Measurements from ENCODE around the gene PRSS58.

The PRSS58 gene, protein sequence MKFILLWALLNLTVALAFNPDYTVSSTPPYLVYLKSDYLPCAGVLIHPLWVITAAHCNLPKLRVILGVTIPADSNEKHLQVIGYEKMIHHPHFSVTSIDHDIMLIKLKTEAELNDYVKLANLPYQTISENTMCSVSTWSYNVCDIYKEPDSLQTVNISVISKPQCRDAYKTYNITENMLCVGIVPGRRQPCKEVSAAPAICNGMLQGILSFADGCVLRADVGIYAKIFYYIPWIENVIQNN

DNA sequence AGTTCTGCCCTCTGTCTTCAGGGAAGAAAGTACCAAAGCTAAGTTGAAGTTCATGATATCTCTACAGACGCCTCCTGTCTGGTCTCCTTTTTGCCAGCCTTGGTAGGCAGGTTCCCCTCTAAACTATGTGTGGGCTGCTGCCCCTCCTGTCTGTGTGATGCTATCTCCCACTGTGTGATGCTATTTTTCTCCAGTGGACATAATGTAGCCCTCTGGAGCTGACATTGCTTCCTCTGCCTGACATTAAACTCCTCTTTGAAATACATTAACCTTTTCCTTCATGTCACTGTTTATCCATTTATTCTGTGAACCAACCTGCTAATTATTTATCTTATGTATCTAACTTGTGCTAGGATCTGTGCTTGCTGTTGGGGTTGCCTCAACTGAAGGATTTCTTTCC, at the start of gene PRSS58:
Gene PRSS58 (minus strand): TSS at position 101 of the 400 bp plus-strand sequence. CDS start 351 bp downstream, outside the sequence.
- no peak for DNase-seq (ENCODE audit: low read depth, low spot score)

DNA sequence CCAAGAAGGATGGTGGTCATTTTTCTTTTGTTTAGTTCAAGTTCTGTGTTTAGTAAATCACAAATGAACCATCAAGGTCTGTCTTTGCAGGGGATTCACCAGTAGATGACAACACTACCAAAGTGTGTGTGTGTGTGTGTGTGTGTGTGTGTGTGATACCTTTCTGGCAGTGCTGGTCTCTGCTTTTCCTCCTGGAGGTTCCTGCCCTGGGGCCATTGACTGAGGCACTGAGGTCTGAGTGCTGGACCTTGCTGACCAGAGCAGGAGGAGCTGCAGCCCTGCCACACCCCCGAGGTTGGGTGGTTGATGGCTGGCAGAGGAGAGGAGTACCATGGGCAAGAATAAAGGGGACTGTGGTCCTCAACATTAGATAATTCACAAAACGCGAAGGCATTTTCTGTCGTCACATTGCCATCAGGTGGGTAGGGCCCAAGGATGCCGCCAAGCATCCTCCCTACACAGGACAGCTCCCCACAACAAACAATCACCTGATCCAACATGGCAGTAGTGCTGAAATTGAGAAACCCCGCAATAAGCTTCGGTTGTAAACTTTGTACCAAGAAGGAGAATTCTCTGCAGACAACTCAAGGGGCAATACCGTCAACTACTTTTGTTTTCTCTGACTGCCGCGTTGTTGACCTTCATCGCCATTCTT, 49.5 kb upstream of the PRSS58 start:
- DNase-seq (ENCODE audit: low read depth, low spot score), result no peak

DNA sequence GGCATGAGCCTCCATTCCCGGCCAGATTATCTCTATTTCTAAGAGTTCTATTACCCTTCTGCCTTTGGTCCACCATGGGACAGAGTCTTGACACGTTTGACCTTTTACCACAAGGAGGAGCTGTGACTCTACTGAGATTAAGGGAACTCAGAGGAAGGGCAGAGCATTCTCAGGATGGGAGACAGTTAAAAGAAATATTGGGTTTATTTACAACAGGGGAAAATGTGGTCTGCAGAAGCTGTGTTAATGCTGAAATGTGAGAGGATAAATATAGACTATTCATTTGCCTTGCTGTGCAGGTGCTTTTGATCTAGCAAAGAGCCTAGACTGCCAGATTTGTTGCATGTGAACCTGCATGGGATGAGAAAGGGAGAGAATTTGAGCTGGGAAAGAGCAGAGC, 45.8 kb upstream of the PRSS58 start:
- no peak for DNase-seq (ENCODE audit: low read depth, low spot score)

DNA sequence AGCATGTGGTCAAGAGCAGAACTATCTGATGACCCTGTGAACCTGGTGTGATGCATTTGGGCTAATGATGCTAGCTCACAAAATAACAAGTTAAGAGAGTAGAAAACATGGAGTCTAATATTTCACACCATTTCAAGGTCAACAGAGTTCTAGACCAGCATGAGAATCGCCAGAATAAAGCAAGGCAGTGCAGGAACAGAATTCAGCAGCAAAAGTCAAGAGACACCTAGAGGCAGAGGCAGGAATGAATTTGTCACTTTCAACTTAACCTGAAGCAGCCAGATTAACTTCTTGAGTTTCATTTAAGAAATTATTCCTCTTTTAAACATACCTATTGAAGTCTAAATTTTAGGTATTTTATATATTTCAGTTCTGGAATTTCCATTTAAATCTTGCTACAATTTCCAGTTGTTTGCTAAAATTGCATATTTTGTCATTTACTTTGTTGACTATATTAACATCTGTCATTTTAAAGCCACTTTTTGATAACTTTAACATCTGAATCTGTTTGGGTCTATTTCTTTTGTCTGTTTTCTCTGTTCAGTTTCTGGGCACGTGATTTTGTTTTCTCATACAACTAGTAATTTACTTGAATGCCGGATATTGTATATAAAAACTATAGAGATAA, 44.2 kb upstream of the PRSS58 start:
- no peak for DNase-seq (ENCODE audit: low read depth, low spot score)

DNA sequence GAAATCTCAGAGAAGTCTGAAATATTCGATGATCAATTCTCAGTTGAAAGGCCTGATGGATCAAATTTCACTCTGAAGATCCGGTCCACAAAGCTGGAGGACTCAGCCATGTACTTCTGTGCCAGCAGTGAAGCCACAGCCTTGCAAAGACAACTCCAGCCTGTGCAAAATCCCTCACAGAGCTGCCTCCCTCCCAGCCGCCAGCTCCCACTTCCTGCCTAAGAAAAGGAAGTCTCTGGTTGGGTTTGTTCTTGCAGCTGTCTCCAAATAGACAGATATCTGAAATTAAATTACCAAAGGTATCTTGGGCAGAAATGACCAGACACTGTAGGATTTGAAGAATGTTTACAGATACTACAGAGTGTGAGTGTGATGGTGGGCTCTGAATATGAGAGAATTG, 43.4 kb upstream of the PRSS58 start:
- DNase-seq (ENCODE audit: low read depth, low spot score), result no peak

DNA sequence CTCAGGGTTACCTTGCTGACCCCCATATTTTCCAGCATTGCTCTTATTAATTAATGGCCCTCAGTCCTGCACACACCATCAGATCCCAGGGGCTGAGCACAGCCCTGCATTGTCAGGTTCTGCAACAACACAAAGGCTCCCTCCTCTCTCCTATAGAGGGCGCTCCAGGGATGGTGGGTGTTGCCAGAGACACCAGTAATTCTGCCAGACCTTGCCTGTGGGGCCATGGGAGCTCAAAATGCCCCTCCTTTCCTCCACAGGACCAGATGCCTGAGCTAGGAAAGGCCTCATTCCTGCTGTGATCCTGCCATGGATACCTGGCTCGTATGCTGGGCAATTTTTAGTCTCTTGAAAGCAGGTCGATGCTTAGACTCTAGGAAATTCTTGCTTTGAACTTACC, 42.8 kb upstream of the PRSS58 start:
- no peak for DNase-seq (ENCODE audit: low read depth, low spot score)

- DNase-seq (ENCODE audit: low read depth, low spot score), result no peak
These were observed 41.5 kb upstream of the PRSS58 start for GRCh38 chr7:142299237-142299781.

- no peak for DNase-seq (ENCODE audit: low read depth, low spot score)
These were observed 40.8 kb upstream of the PRSS58 start for GRCh38 chr7:142298627-142299026.

DNA sequence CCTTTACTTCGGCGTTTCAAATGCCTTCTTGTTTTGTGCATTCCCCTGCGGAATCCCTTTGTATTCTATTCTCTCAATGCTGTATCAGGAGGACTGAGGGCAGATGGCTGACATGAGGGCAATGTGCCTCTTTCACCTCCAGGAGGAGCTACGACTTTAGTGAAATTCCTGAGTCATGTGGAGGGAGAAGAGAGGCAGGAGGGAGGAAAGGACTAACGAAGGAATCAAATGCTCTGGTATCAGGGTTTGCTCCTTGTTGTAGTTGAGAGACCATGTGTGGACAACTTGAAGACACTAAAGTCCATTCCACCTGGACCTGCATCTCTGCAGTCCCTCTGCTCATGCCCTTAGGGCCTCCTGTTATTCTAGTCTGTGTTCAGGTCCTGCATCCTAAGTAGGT, 40.2 kb upstream of the PRSS58 start:
- no peak for DNase-seq (ENCODE audit: low read depth, low spot score)

- DNase-seq (ENCODE audit: low read depth, low spot score), result no peak
These were observed 22.4 kb upstream of the PRSS58 start for GRCh38 chr7:142280263-142280662.

- no peak for DNase-seq (ENCODE audit: low read depth, low spot score)
These were observed 21.7 kb upstream of the PRSS58 start for GRCh38 chr7:142279601-142280000.

DNA sequence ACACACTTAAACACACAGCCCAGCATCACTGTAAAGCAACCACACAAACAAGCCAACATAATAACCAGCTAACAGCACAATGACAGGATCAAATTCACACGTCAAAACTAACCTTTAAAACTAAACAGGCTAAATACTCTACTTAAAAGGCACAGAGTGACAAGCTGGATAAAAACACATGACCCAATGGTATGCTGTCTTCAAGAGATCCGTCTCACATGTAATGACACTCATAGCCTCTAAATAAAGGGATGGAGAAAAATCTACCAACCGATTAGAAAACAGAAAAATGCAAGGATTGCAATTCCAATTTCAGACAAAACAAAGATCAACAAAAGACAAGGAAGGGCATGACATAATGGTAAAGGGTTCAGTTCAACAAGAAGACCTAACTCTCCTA, 17.2 kb upstream of the PRSS58 start:
- no peak for DNase-seq (ENCODE audit: low read depth, low spot score)

GRCh38 chr7:142272841-142273240, 15.0 kb upstream of the PRSS58 start:
- no peak for DNase-seq (ENCODE audit: low read depth, low spot score)

DNA sequence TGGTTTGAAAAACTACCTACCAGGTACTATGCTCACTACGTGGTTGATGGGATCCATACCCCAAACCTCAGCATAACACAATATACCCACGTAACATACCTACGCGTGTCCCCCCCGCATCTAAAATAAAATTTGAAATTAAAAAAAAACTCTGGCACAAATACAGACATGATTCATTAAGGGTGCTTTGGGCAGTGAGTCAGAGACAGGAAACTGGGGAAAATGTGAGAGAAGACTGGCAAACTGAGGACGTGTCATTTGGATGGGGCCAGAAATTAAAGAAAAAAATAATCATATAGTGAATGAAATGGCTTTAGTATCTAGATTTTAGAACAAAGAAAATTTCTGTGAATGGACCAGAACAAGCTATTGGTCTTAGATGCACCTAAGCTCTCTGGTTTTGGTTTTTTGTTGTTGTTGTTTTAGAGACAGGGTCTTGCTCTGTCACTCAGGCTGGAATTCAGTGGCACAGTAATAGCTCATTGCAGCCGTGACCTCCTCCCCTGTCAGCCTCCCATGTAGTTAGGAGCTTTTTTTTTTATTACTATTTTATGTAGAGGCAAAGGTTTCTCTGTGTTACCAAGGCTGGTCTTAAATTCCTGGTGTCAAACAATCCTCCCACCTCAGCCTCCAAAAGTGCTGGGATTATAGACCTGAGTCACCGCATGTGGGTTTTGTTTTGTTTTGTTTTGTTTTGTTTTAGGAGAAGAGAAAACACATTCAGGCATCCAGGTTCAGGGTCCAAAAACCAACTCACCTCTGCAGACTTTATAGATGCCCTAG, 5.9 kb upstream of the PRSS58 start:
- no peak for DNase-seq (ENCODE audit: low read depth, low spot score)

GRCh38 chr7:142250705-142251104, 7.2 kb downstream of the PRSS58 start:
- DNase-seq (ENCODE audit: low read depth, low spot score), result no peak

DNA sequence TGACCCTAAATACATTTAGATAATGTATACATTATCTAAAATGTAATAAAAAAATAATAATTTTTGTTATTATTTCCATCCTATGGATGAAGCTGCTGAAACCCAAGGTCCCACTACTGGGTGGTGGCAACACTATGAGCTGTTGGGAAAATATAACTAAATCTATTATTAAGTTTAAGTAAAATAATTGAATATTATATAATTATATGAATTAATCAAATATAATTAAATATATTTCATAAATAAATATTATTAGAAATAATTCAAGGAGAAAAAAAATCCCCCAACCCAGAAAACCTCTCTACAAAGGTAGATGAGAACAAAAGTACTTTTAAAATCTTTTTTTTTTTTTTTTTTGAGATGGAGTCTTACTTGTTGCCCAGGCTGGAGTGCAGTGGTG, 7.9 kb downstream of the PRSS58 start:
- no peak for DNase-seq (ENCODE audit: low read depth, low spot score)

DNA sequence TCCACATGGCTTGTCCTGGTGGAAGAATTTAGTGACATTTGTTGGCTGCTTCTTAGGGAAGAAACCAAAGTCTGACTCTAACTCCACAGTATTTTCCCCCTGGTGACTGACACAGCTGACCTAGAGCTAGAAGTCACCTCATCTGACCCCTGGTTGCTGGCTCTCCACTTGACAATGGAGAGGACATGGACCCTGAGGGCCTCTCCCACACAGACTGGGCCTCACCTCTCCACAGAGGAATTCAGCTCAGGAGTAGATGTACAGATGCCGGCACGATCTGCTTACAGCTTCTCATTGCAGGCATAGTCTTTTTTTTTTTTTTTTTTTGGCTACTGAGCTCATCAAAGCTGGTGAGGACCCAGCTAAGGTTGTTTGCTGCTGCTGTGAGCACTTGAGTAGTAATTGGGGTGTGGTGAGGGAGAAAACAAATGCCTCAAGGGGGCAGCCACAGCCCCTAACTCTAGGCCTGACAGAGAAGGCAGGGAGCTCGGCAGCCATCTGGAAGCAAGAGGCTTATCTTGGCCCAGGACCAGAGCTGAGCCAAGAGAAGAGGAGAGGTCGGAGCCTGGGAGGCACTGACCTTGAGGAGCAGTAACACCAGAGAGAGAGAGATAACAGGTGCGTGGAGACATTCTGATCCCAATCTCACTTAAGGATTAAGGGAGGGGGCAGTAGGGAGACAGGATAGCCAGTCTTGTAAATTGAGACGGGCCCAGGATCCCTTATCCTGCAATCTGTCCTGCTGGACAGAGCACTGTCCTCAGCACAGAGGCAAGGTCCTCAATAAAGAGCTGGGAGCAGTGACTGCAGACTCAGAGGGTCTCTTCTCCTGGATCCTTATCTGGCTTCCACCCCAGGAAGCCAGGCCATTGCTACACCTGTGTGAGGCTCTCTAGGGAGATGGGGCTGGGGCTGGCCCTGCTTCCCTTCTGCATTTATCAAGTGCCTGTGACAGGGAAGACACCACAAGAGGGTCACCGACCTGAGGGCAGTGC, 9.4 kb downstream of the PRSS58 start:
- DNase-seq (ENCODE audit: low read depth, low spot score), result no peak

DNA sequence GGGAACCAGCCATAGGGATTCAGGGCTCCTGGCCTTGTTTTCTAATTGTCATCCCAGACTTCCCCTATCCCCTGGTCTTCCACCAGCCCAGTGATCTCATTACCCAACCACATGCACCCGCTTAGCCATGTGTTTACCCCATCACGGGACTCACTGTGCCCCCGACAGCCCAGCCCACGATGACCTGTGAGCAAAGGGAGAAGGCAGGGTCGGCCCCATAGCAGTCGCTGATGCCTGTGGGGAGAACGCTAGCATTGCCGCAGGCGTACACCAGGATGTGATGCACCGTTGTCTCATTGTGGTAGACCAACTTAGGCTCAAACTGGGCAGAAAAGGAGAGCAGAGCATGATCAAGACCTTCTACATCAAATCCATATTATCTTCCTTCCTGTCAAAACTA, 14.0 kb downstream of the PRSS58 start:
- DNase-seq (ENCODE audit: low read depth, low spot score), result no peak

- DNase-seq (ENCODE audit: low read depth, low spot score), result no peak
These were observed 17.3 kb downstream of the PRSS58 start for GRCh38 chr7:142240546-142240945.

- DNase-seq (ENCODE audit: low read depth, low spot score), result no peak
These were observed 26.1 kb downstream of the PRSS58 start for GRCh38 chr7:142231716-142232115.

Measured in activated CD4-positive, CD25-positive, alpha-beta regulatory T cell treated with anti-CD3 and anti-CD28 coated beads, Interleukin-2, amount 50 U/mL, for 16 hours (primary cell).